ENCODE measurements around the gene CIRBP. TPM values are rescaled to one million over a fixed set of nuclear protein-coding genes. Genes with fewer than 3 reads are reported as not detected.

The CIRBP gene
- total and polyA plus RNA-seq, 2 of the 13 experiments (the other 11 are each of a cell fraction or from before 2014, with no cell fraction given), result 133 to 140 TPM

DNA sequence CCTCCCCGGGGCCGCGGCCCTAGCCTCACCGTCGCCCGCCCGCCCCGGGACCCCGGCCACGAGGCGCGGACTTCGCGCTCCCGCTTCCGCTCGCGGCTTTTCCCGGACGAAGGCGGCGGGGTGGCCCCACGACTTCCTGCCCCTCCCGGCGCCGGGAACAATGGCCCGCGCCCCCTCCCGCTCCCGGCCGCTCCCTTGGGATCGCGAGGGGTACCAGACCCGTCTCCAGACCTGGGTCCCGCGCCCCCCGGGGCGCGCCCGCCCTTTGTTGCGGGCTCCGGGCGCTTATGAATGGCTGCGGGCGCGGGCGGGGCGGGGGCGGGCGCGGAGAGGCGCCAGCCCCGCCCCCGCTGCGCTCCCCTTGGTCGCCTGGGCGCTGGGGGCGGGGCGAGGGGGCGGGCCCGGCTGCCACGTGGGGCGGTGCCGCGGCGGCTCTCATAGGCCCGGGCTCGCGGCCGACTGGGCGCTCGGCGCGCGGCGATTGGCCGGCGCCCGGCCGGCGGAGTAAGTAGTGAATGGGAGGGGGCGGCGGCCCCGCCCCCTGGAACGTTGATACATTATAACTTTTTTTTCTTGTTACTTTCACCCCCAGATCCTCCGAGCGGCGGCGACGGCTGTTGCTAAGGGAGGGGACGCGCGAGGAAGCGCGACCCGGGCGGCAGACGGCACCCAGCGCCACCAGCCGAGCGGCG is 19.7 kb upstream of the CIRBP start (continued):
- TF ChIP-seq, protein P1, sequence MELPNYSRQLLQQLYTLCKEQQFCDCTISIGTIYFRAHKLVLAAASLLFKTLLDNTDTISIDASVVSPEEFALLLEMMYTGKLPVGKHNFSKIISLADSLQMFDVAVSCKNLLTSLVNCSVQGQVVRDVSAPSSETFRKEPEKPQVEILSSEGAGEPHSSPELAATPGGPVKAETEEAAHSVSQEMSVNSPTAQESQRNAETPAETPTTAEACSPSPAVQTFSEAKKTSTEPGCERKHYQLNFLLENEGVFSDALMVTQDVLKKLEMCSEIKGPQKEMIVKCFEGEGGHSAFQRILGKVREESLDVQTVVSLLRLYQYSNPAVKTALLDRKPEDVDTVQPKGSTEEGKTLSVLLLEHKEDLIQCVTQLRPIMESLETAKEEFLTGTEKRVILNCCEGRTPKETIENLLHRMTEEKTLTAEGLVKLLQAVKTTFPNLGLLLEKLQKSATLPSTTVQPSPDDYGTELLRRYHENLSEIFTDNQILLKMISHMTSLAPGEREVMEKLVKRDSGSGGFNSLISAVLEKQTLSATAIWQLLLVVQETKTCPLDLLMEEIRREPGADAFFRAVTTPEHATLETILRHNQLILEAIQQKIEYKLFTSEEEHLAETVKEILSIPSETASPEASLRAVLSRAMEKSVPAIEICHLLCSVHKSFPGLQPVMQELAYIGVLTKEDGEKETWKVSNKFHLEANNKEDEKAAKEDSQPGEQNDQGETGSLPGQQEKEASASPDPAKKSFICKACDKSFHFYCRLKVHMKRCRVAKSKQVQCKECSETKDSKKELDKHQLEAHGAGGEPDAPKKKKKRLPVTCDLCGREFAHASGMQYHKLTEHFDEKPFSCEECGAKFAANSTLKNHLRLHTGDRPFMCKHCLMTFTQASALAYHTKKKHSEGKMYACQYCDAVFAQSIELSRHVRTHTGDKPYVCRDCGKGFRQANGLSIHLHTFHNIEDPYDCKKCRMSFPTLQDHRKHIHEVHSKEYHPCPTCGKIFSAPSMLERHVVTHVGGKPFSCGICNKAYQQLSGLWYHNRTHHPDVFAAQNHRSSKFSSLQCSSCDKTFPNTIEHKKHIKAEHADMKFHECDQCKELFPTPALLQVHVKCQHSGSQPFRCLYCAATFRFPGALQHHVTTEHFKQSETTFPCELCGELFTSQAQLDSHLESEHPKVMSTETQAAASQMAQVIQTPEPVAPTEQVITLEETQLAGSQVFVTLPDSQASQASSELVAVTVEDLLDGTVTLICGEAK (IDR thresholded peaks at IDR 0.05), result no peak
- TF ChIP-seq, protein P1 (CRISPR knock-in tag; IDR thresholded peaks at IDR 0.05), result peak; percentile 37; the same call in 1 of the 2 replicates
- TF ChIP-seq ZNF790 (CRISPR knock-in tag; IDR thresholded peaks at IDR 0.05; ENCODE audit: borderline replicate concordance) (peak; percentile 68; the same call in 1 of the 2 replicates), MLLT10 (CRISPR knock-in tag; IDR thresholded peaks at IDR 0.05) (no peak), ZNF333 (CRISPR knock-in tag; IDR thresholded peaks at IDR 0.05; ENCODE audit: borderline replicate concordance) (no peak), ZNF24 (IDR thresholded peaks at IDR 0.05) (no peak), BRCA1 (CRISPR knock-in tag; IDR thresholded peaks at IDR 0.05) (no peak), NR3C1 (CRISPR knock-in tag; IDR thresholded peaks at IDR 0.05) (no peak), REL (CRISPR knock-in tag; conservative IDR thresholded peaks at IDR 0.05) (peak; percentile 72; the same call in 1 of the 2 replicates), SCMH1 (CRISPR knock-in tag; IDR thresholded peaks at IDR 0.05; ENCODE audit: borderline replicate concordance) (no peak), ZNF564 (CRISPR knock-in tag; IDR thresholded peaks at IDR 0.05) (no peak)
- TF ChIP-seq, protein P2, sequence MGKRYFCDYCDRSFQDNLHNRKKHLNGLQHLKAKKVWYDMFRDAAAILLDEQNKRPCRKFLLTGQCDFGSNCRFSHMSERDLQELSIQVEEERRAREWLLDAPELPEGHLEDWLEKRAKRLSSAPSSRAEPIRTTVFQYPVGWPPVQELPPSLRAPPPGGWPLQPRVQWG (CRISPR knock-in tag; IDR thresholded peaks at IDR 0.05; ENCODE audit: borderline replicate concordance, low read depth), result no peak
- TF ChIP-seq, protein P3, sequence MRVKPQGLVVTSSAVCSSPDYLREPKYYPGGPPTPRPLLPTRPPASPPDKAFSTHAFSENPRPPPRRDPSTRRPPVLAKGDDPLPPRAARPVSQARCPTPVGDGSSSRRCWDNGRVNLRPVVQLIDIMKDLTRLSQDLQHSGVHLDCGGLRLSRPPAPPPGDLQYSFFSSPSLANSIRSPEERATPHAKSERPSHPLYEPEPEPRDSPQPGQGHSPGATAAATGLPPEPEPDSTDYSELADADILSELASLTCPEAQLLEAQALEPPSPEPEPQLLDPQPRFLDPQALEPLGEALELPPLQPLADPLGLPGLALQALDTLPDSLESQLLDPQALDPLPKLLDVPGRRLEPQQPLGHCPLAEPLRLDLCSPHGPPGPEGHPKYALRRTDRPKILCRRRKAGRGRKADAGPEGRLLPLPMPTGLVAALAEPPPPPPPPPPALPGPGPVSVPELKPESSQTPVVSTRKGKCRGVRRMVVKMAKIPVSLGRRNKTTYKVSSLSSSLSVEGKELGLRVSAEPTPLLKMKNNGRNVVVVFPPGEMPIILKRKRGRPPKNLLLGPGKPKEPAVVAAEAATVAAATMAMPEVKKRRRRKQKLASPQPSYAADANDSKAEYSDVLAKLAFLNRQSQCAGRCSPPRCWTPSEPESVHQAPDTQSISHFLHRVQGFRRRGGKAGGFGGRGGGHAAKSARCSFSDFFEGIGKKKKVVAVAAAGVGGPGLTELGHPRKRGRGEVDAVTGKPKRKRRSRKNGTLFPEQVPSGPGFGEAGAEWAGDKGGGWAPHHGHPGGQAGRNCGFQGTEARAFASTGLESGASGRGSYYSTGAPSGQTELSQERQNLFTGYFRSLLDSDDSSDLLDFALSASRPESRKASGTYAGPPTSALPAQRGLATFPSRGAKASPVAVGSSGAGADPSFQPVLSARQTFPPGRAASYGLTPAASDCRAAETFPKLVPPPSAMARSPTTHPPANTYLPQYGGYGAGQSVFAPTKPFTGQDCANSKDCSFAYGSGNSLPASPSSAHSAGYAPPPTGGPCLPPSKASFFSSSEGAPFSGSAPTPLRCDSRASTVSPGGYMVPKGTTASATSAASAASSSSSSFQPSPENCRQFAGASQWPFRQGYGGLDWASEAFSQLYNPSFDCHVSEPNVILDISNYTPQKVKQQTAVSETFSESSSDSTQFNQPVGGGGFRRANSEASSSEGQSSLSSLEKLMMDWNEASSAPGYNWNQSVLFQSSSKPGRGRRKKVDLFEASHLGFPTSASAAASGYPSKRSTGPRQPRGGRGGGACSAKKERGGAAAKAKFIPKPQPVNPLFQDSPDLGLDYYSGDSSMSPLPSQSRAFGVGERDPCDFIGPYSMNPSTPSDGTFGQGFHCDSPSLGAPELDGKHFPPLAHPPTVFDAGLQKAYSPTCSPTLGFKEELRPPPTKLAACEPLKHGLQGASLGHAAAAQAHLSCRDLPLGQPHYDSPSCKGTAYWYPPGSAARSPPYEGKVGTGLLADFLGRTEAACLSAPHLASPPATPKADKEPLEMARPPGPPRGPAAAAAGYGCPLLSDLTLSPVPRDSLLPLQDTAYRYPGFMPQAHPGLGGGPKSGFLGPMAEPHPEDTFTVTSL (CRISPR knock-in tag; IDR thresholded peaks at IDR 0.05; ENCODE audit: borderline replicate concordance), result no peak

Measured in HepG2 (cell line).